Activated T-helper 1 cell treated with anti-CD3 and anti-CD28 coated beads, Interleukin-12 subunit alpha, Interleukin-12 subunit beta, Interleukin-2, Interleukin-4 antibody, amounts not matched to agents 30 ng/mL and 10 ng/mL and 1 ng/mL, durations not matched to agents 14 hours and 24 hours and 36 hours (primary cell): ENCODE results near the gene PAK5. TPM values are rescaled to one million over a fixed set of nuclear protein-coding genes. Genes with fewer than 3 reads are reported as not detected.

ENCODE experiments used
- DNase-seq: peaks from one replicate; pipeline ENCODE4 v3.0.0; 2021; ENCODE audit warnings: low spot score
- H3K27ac Mint-ChIP-seq: one replicate; pipeline ENCODE4 v1.8.0; 2021; ENCODE audit warnings: mild to moderate bottlenecking, mixed read lengths
- H3K27me3 Mint-ChIP-seq: one replicate; pipeline ENCODE4 v1.8.0; 2022; ENCODE audit warnings: mild to moderate bottlenecking, moderate library complexity, mixed read lengths; ENCODE audit not compliant: insufficient read depth
- H3K36me3 Mint-ChIP-seq: one replicate; pipeline ENCODE4 v1.8.0; 2021; ENCODE audit warnings: low read depth, mixed read lengths
- H3K4me1 Mint-ChIP-seq: one replicate; pipeline ENCODE4 v1.8.0; 2021; ENCODE audit warnings: low read depth, mixed read lengths
- H3K4me3 Mint-ChIP-seq: one replicate; pipeline ENCODE4 v1.8.0; 2021; ENCODE audit warnings: mild to moderate bottlenecking, moderate library complexity, mixed read lengths
- H3K9me3 Mint-ChIP-seq: one replicate; pipeline ENCODE4 v1.8.0; 2021; ENCODE audit warnings: mixed read lengths
- intact Hi-C: fragments of 100-400 bp; cut with micrococcal nuclease; formaldehyde crosslinking; loops from one replicate; pipeline ENCODE4 v1.15.1; 2024
- total RNA-seq: library from RNA; stranded (reverse); gene quantifications from 2 replicates; pipeline ENCODE4 v1.2.3, GENCODE V29; 2022

Gene PAK5
- total RNA-seq, 1 donor from 2014 or later, result not detected

DNA sequence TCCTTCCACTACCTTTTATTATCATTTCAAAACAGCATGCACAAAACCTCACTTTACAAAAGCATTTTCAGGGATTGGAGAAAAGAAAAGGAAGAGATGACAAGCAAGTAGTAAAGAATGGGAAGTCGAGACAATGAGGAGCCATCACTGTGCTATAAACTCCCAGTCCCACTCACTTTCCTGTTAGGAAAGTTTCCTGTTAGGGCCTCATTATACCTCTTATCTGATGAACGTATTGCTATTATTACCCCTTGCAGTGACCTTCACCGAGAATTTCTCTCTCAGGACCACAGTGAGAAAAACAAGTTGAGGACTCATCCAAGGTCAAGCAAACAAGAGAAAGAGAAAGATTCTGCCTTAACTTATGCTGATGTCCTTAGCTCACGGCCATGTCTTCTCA is 295.7 kb downstream of the PAK5 start:
- Mint-ChIP-seq H3K4me3 (no peak overlapping the region), H3K9me3 (no peaks in the 10 kb centered on the region), H3K4me1 (no peaks in the 10 kb centered on the region), H3K27ac (no peak overlapping the region), H3K36me3 (no peaks in the 10 kb centered on the region), H3K27me3 (peaks cover 2% of the 10 kb centered on the region)
- DNase-seq, result no peak
- intact Hi-C loops, result no loop called here

- Mint-ChIP-seq H3K36me3 (no peaks in the 10 kb centered on the region), H3K4me3 (no peak overlapping the region), H3K4me1 (no peaks in the 10 kb centered on the region), H3K27ac (no peak overlapping the region), H3K27me3 (no peaks in the 10 kb centered on the region), H3K9me3 (no peaks in the 10 kb centered on the region)
- intact Hi-C loops, result no loop called here
- DNase-seq, result no peak
Measured at GRCh38 chr20:9535449-9535848, 303.4 kb downstream of the PAK5 start.

DNA sequence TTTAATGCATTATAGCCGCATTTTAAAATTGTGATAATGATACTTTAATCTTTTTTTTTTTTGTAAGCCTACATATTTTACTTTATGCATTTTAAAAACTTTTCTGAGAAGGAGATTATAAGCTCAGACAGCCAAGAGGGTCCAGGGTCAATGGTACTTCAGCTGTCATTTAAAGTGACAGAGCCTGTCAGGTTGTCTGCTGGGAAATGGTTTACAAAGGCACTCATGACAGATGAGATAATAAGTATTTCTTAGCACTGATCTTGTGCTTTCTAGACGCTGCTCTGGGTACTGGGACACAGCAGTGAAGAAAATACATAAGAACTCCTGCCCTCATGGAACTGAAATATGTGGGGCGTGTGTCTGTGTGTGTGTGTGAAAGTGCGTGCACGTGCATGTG is 304.9 kb downstream of the PAK5 start:
- no peak for DNase-seq
- Mint-ChIP-seq H3K36me3 (no peaks in the 10 kb centered on the region), H3K27ac (no peak overlapping the region)

GRCh38 chr20:9532069-9532838 is 306.6 kb downstream of the PAK5 start:
- no peaks in the 10 kb centered on the region for H3K27me3 Mint-ChIP-seq
- no peak for DNase-seq
- intact Hi-C loops, result no loop called here
- H3K36me3 Mint-ChIP-seq, result no peaks in the 10 kb centered on the region
- no peaks in the 10 kb centered on the region for H3K4me1 Mint-ChIP-seq
- H3K4me3 Mint-ChIP-seq, result no peak overlapping the region
- H3K27ac Mint-ChIP-seq, result no peak overlapping the region
- H3K9me3 Mint-ChIP-seq, result no peaks in the 10 kb centered on the region

More for the DNA sequence above, 304.9 kb downstream of the PAK5 start:
- Mint-ChIP-seq H3K9me3 (no peaks in the 10 kb centered on the region), H3K27me3 (no peaks in the 10 kb centered on the region), H3K4me1 (no peaks in the 10 kb centered on the region), H3K4me3 (no peak overlapping the region)
- intact Hi-C loops, result no loop called here

- Mint-ChIP-seq H3K9me3 (no peaks in the 10 kb centered on the region), H3K4me1 (no peaks in the 10 kb centered on the region), H3K27ac (no peak overlapping the region), H3K4me3 (no peak overlapping the region), H3K36me3 (no peaks in the 10 kb centered on the region), H3K27me3 (no peaks in the 10 kb centered on the region)
- no peak for DNase-seq
- intact Hi-C loops, result no loop called here
Measured at GRCh38 chr20:9531581-9531980, 307.3 kb downstream of the PAK5 start.

- DNase-seq, result no peak
- no peaks in the 10 kb centered on the region for H3K36me3 Mint-ChIP-seq
- H3K27me3 Mint-ChIP-seq, result no peaks in the 10 kb centered on the region
- H3K4me3 Mint-ChIP-seq, result no peak overlapping the region
- intact Hi-C loops, result no loop called here
- no peak overlapping the region for H3K27ac Mint-ChIP-seq
- no peaks in the 10 kb centered on the region for H3K9me3 Mint-ChIP-seq
- no peaks in the 10 kb centered on the region for H3K4me1 Mint-ChIP-seq
Measured at GRCh38 chr20:9523636-9524035, 315.2 kb downstream of the PAK5 start.

DNA sequence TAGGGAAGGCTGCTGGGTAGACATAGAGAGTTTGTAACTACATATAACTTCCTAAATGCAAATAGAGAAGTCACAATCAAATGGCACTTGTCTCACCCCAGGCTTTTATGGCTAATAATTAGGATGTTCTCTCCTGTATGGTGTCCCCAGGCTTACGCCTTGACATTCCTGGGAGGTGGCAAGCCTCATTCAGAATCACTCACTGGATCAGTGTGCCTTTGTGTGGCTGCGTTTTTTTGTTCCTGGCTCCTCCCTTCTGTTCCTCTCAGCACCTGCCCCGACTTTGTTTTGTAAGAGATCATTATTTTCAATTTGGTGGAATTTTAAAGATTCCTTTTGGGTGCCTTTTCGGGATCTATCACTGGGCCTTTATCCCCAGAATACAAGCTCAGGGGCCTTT is 318.8 kb downstream of the PAK5 start:
- Mint-ChIP-seq H3K36me3 (no peaks in the 10 kb centered on the region), H3K9me3 (no peaks in the 10 kb centered on the region), H3K4me3 (no peak overlapping the region), H3K4me1 (no peaks in the 10 kb centered on the region), H3K27ac (no peak overlapping the region), H3K27me3 (peaks cover 33% of the 10 kb centered on the region)
- intact Hi-C loops, result no loop called here
- no peak for DNase-seq

DNA sequence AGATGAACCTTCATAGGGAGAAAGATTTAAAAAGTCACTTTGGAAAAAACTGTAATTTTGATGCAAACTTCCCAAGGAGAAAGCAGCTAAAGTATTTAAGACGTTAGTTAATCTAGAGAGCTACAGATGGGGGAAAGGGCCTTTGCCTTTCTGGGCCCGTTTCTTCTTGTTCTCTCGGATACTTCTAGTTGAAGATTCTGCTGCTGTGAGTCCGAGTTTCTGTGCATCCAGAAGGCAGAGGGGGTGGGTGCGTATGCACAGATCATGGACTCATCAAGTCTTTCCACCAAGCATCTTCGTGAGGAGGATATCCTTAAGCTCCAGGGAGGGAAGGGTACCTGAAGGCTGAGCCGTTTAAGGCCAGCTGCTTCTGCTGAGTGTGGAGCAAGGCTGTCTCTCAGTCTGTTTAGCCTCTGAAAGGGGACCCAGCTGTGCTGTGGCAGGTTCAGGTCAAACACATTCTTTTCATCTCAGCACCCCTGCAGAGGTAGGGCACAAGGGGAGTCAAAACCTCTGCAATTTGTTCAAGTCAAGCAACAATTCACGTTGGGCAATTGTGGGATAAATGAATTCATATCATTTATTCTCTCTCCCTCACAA is 320.2 kb downstream of the PAK5 start:
- intact Hi-C loops, result no loop called here
- Mint-ChIP-seq H3K4me1 (no peaks in the 10 kb centered on the region), H3K27me3 (peaks cover 46% of the 10 kb centered on the region), H3K36me3 (no peaks in the 10 kb centered on the region), H3K4me3 (no peak overlapping the region), H3K9me3 (no peaks in the 10 kb centered on the region), H3K27ac (no peak overlapping the region)
- DNase-seq, result no peak

DNA sequence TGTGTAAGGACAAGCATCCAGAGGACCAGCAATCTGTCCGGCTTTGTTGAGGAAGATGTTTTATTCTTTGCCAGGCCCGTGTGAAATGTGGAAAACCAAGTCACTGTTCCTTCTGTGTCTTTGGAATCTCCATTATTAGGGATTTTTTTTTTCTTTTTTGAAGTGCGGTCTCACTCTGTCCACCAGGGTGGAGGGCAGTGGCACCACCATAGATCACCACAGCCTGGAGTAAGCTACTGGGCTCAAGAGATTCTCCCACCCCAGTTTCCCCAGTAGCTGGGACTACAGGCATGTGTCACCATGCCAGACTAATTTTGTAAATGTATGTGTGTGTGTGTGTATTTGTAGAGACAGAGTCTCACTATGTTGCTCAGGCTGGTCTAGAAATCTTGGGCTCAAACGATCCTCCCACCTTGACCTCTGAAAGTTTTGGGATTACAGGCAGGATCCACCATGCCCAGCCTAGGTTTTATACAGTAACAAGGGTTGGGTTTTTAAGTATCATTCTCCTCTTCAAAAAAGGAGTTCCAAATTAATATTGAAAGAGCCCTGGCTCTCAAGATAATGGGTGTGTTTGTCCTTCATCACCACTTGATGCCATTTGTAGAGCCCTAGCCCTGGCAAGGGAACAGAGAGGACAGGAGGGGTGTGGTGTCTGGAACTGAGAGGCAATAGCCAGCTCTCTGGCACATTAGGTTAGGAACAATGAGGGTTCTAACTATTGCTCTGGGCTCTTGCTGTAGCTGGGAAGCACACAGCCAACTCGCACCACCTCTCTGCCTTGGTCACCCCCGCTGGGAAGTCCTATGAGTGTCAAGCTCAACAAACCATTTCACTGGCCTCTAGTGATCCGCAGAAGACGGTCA is 321.3 kb downstream of the PAK5 start:
- H3K4me1 Mint-ChIP-seq, result no peaks in the 10 kb centered on the region
- no peaks in the 10 kb centered on the region for H3K36me3 Mint-ChIP-seq
- peaks cover 51% of the 10 kb centered on the region for H3K27me3 Mint-ChIP-seq
- no peak for DNase-seq
- no peaks in the 10 kb centered on the region for H3K9me3 Mint-ChIP-seq
- H3K27ac Mint-ChIP-seq, result no peak overlapping the region
- intact Hi-C loops, result no loop called here
- H3K4me3 Mint-ChIP-seq, result no peak overlapping the region

DNA sequence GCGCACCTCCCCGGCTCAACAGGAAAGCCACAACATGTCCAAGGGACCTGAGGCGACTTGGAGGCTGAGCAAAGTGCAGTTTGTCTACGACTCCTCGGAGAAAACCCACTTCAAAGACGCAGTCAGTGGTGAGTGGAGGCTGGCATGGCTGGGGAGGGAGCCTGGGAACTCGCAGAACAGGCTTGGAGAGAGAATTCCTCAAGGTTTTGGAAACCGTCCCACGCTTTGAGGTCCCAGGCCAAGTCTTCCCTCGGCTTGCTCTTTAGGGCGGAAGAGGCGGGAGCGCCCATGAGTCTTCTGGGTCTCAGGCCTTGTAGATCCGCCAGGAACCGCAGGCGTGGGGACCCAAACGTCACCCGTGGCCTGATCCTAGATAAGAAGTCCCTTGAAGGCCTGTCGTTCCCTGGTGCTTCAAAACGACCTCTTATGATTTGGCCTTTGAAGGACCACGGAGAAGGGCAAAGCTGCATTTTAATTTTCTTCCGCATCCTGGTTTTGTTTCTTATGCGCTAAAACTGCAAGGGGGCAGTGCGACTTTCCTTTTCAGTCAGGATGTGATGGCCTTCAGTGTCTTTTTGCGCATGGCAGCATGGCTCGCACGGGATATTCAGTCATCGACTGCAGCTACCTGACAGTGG is 322.5 kb downstream of the PAK5 start:
- no peak overlapping the region for H3K4me3 Mint-ChIP-seq
- no peaks in the 10 kb centered on the region for H3K36me3 Mint-ChIP-seq
- H3K4me1 Mint-ChIP-seq, result no peaks in the 10 kb centered on the region
- no peak overlapping the region for H3K27ac Mint-ChIP-seq
- no peak for DNase-seq
- no peaks in the 10 kb centered on the region for H3K9me3 Mint-ChIP-seq
- intact Hi-C loops, result no loop called here
- peaks cover 62% of the 10 kb centered on the region for H3K27me3 Mint-ChIP-seq

- no peak for DNase-seq
- intact Hi-C loops, result no loop called here
- no peak overlapping the region for H3K4me3 Mint-ChIP-seq
- no peaks in the 10 kb centered on the region for H3K4me1 Mint-ChIP-seq
- H3K27ac Mint-ChIP-seq, result no peak overlapping the region
- no peaks in the 10 kb centered on the region for H3K36me3 Mint-ChIP-seq
- H3K9me3 Mint-ChIP-seq, result no peaks in the 10 kb centered on the region
- H3K27me3 Mint-ChIP-seq, result peaks cover 63% of the 10 kb centered on the region
Measured at GRCh38 chr20:9515741-9516233, 323.1 kb downstream of the PAK5 start.

- DNase-seq, result no peak
- Mint-ChIP-seq H3K4me3 (no peak overlapping the region), H3K36me3 (no peaks in the 10 kb centered on the region), H3K27ac (no peak overlapping the region), H3K9me3 (no peaks in the 10 kb centered on the region), H3K4me1 (no peaks in the 10 kb centered on the region), H3K27me3 (peaks cover 65% of the 10 kb centered on the region)
- intact Hi-C loops, result no loop called here
Measured at GRCh38 chr20:9515214-9515585, 323.7 kb downstream of the PAK5 start.
